22Rv1 (cell line): ENCODE measurements around the gene DLL4.
"Not testable (repeated sequence)": the region's sequence is repeated elsewhere in the genome, so short reads cannot be mapped to it uniquely, and the experiment has no call there.

Experiments used
- ZFX ChIP-seq: fragments of 450-650 bp; IDR thresholded peaks from 2 replicates; pipeline ENCODE4 v1.6.1; 2017; ENCODE audit warnings: antibody characterized with exemption, borderline replicate concordance
- TF ChIP-seq, protein P1 (sequence below): fragments of 450-650 bp; IDR thresholded peaks from 2 replicates; pipeline ENCODE4 v1.5.1; 2017; ENCODE audit warnings: mild to moderate bottlenecking

DNA sequence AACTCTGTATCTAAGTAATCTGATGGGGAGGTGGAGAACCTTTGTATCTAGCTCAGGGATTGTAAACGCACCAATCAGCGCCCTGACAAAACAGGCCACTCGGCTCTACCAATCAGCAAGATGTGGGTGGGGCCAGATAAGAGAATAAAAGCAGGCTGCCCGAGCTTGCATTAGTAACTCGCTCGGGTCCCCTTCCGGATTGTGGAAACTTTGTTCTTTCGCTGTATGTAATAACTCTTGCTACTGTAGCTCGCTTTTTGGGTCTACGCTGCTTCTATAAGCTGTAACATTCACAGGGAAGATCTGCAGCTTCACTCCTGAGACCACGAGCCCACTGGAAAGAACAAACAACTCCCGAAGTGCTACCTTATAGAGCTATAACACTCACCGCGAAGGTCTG is 33.2 kb downstream of the DLL4 start:
- TF ChIP-seq, protein P1, sequence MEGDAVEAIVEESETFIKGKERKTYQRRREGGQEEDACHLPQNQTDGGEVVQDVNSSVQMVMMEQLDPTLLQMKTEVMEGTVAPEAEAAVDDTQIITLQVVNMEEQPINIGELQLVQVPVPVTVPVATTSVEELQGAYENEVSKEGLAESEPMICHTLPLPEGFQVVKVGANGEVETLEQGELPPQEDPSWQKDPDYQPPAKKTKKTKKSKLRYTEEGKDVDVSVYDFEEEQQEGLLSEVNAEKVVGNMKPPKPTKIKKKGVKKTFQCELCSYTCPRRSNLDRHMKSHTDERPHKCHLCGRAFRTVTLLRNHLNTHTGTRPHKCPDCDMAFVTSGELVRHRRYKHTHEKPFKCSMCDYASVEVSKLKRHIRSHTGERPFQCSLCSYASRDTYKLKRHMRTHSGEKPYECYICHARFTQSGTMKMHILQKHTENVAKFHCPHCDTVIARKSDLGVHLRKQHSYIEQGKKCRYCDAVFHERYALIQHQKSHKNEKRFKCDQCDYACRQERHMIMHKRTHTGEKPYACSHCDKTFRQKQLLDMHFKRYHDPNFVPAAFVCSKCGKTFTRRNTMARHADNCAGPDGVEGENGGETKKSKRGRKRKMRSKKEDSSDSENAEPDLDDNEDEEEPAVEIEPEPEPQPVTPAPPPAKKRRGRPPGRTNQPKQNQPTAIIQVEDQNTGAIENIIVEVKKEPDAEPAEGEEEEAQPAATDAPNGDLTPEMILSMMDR: not testable (repeated sequence)
- not testable (repeated sequence) for TF ChIP-seq ZFX
